Breast epithelium (tissue), 3 donors: ENCODE results near the gene PDLIM5.

ENCODE experiments used
- POLR2A ChIP-seq: fragments of 450-650 bp; IDR thresholded peaks from one replicate; pipeline ENCODE4 v1.6.1; 2016; ENCODE audit warnings: antibody characterized with exemption, mild to moderate bottlenecking, moderate library complexity
- POLR2AphosphoS5 ChIP-seq, 3 donors: sonication (generic); formaldehyde crosslinking; IDR thresholded peaks; one replicate each; pipeline ENCODE4 v1.6.1; 2017; ENCODE audit warnings: antibody characterized with exemption in 3 of 3
- TF ChIP-seq, protein P1 (sequence below), 3 donors: fragments of 450-650 bp; IDR thresholded peaks; one replicate each; pipeline ENCODE4 v1.5.1; 2016 to 2017; ENCODE audit warnings: antibody characterized with exemption in 3 of 3, mild to moderate bottlenecking in 3 of 3, moderate library complexity in 3 of 3

DNA sequence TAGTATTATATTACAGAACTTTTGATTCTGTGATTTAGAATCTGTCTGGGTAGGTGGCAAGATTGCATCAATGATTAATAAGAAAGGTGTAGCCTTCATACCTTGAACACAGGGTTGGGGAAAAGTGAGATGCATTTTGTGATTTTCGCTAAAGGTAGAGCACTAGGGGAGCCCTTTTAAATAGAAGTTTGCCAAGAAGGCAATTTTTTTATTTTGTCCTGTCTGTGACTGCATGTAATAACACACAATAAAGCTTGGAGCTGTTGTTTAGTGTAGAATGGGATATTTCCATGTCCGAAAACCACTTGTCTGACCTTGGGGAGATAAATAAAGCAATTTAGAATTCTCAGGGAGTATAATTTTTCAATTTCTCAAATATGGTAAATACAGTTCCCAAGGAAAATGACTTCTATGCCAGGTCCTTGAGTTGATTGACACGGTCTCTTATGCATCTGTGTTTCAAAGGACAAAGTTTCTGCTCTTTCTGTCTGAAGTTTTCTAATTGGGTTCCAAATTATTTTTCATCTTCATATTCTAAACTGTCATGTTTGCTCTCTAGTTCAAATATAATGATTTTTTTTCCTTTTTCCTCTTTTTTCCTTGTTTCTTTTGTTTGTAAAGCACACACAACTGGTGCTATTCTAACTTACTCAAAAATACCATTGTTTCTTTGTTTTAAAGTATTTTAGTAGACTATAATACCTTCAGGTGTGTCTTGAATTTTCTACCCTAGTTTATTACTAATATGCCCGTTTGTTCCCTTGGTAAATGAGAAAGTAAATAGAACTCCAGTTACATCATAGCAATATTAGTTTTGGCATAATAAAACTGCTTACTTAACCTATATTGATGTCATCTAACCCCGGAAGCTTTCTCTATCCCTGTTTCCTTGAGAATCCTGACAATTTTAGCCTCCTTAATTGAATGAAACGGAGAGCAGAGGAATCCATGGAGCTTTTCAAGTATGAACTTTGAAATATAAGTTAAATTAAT, 218.2 kb downstream of the PDLIM5 start:
- TF ChIP-seq, protein P1, sequence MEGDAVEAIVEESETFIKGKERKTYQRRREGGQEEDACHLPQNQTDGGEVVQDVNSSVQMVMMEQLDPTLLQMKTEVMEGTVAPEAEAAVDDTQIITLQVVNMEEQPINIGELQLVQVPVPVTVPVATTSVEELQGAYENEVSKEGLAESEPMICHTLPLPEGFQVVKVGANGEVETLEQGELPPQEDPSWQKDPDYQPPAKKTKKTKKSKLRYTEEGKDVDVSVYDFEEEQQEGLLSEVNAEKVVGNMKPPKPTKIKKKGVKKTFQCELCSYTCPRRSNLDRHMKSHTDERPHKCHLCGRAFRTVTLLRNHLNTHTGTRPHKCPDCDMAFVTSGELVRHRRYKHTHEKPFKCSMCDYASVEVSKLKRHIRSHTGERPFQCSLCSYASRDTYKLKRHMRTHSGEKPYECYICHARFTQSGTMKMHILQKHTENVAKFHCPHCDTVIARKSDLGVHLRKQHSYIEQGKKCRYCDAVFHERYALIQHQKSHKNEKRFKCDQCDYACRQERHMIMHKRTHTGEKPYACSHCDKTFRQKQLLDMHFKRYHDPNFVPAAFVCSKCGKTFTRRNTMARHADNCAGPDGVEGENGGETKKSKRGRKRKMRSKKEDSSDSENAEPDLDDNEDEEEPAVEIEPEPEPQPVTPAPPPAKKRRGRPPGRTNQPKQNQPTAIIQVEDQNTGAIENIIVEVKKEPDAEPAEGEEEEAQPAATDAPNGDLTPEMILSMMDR (IDR thresholded peaks at IDR 0.05) = no peak
- TF ChIP-seq POLR2A (no peak), POLR2AphosphoS5 (IDR thresholded peaks at IDR 0.05) (no peak)
